Measurements from ENCODE around the gene PDE3A.

Gene PDE3A

DNA sequence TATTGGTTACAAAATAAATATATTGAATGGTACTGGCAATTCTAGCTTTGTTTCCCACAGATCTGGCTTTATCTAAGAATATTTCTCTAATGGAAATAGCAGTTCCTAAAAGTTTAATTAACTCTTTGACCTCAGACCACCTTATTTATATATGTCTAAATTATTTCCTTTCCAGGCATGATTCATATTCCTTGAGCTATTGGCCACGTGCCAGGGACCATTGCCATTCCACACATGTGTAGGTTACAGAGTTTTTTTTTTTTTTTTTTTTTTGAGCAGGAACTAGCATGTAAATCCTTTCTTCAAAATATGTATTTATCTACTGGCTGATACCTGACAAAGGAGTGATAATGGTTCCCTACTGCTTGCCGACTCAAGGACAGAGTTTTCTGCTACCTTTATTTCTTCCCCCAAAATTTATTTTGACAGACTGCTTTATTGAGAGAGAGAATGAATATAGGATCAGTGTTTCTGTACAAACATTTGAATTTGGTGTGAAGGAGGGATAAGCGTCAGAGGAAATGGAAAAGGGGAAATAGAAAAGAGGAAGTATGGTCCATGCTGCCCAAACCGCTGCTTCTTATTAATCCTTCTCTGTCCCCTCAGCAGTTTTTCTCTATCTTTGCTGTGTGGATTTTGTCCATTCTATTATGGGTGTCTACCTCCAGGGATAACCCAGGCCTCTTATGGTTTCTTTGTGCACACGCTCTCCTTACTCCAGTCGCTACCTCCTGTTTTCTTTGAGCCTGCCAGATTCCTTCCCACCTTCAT is 36.4 kb downstream of the PDE3A start:
- H3K4me1 ChIP-seq (ENCODE audit: control insufficient read depth, low read depth, low read length), result peaks cover 32% of the 10 kb centered on the region
- no peaks in the 10 kb centered on the region for H3K36me3 ChIP-seq (ENCODE audit: control insufficient read depth, low read depth, low read length)
- no peak overlapping the region for H3K9ac ChIP-seq (ENCODE audit: low read length)
- H3K27me3 ChIP-seq (ENCODE audit: control insufficient read depth, insufficient read depth, low read length), result no peaks in the 10 kb centered on the region
- H3K27ac ChIP-seq (ENCODE audit: low read length), result no peak overlapping the region
- H3K9me3 ChIP-seq (ENCODE audit: control insufficient read depth, low read depth, low read length), result no peaks in the 10 kb centered on the region
- H3K4me3 ChIP-seq (ENCODE audit: low read length), result no peak overlapping the region

DNA sequence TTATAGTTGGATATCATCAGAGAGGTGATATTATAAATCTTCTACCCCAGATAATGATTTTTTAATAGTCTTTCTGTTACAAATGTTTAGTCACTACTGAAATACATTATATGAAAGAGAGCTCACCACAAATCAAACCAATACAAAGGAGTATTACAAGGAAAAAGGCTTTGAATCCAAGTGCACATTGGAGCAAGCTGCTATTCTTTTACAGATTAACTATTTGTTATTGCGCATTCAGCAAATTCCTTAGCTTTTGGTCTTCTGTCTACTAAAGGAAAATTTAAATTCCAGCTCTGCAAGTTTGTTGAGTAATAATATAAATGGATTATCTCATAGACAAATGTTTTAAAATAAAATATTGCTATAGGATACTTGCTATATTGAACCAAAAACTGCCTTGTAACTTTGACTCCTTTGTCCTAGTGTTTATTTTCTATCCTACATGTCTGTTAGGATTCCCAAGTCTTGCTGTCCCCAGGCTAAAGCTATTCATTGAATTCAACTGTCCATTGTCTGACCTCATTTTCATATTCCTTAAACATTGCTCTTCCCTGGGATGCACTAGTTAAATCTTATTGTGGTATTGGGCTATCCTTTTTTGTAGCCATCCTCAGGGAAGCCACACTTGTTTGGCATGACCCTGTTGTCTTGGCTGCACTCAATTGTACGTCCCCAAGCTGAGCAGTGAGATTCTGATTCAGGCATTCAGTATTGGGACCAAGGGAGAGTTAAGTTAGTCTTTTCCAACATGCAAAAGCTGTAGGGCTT is 41.5 kb downstream of the PDE3A start:
- H3K9ac ChIP-seq (ENCODE audit: low read length), result no peak overlapping the region
- no peaks in the 10 kb centered on the region for H3K27me3 ChIP-seq (ENCODE audit: control insufficient read depth, insufficient read depth, low read length)
- H3K9me3 ChIP-seq (ENCODE audit: control insufficient read depth, low read depth, low read length), result no peaks in the 10 kb centered on the region
- H3K36me3 ChIP-seq (ENCODE audit: control insufficient read depth, low read depth, low read length), result no peaks in the 10 kb centered on the region
- H3K27ac ChIP-seq (ENCODE audit: low read length), result no peak overlapping the region
- H3K4me3 ChIP-seq (ENCODE audit: low read length), result no peak overlapping the region
- peaks cover 35% of the 10 kb centered on the region for H3K4me1 ChIP-seq (ENCODE audit: control insufficient read depth, low read depth, low read length)

DNA sequence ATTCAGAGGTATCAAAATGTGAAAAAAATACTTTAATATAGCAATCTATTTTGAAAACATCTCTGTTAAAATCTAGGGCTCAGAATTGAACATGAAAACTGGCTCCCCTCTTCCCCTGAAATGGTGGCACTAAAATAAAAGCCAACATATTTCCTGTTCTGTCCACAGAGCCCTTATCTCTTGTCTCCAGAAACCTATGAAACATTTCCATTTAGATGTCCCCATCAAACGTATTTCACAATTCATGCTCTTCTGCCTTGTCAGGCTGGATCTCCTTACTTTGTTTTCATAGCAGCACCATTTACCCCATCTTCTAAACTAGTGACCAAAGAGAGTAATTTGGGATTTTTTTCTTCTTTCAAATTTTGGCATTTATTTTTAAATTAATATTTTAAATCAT is 42.4 kb downstream of the PDE3A start:
- Histone ChIP-seq H3K9me3 (ENCODE audit: control insufficient read depth, low read depth, low read length) (no peaks in the 10 kb centered on the region), H3K4me1 (ENCODE audit: control insufficient read depth, low read depth, low read length) (peaks cover 28% of the 10 kb centered on the region), H3K9ac (ENCODE audit: low read length) (no peak overlapping the region), H3K27me3 (ENCODE audit: control insufficient read depth, insufficient read depth, low read length) (no peaks in the 10 kb centered on the region), H3K27ac (ENCODE audit: low read length) (no peak overlapping the region), H3K36me3 (ENCODE audit: control insufficient read depth, low read depth, low read length) (no peaks in the 10 kb centered on the region), H3K4me3 (ENCODE audit: low read length) (no peak overlapping the region)

DNA sequence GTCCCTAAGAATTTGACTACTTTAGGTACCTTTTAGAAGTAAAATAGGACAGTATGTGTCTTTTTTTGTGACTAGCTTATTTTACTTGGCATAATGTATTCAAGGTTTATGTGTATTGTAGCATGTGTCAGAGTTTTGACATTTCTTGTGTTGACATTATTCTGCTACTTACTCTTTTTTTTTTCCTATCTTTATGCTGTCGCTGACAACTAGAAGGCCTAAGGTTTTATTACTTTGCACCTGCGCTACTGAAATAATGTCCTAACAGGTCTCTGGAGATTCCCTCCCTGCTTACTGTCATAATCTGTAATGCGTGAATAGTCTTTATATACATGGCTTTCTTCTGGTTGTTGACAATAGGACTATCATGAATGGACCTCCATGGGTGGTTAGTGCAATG is 43.0 kb downstream of the PDE3A start:
- Histone ChIP-seq H3K27me3 (ENCODE audit: control insufficient read depth, insufficient read depth, low read length) (no peaks in the 10 kb centered on the region), H3K9me3 (ENCODE audit: control insufficient read depth, low read depth, low read length) (no peaks in the 10 kb centered on the region), H3K9ac (ENCODE audit: low read length) (no peak overlapping the region), H3K4me3 (ENCODE audit: low read length) (no peak overlapping the region), H3K36me3 (ENCODE audit: control insufficient read depth, low read depth, low read length) (no peaks in the 10 kb centered on the region), H3K4me1 (ENCODE audit: control insufficient read depth, low read depth, low read length) (peaks cover 28% of the 10 kb centered on the region), H3K27ac (ENCODE audit: low read length) (no peak overlapping the region)

DNA sequence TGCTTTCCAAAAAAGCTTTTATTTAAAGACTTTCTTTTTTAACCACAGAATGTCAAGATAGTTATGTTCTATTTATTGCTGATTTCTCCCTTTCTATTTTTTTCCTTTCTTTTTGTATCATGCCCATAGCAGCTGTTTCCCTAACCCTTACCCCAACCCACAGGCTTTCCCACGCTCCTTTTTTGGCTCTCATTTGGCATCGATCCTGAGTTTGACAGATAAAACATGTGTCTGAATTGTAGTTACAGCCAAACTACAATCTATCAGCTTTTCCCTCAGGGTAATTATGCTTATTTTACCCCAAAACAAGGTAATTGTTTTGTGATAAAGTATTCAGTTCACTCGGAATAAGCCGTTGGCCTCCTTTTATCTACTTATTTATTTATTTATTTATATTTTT is 46.7 kb downstream of the PDE3A start:
- Histone ChIP-seq H3K9me3 (ENCODE audit: control insufficient read depth, low read depth, low read length) (no peaks in the 10 kb centered on the region), H3K4me3 (ENCODE audit: low read length) (no peak overlapping the region), H3K9ac (ENCODE audit: low read length) (no peak overlapping the region), H3K27ac (ENCODE audit: low read length) (no peak overlapping the region), H3K36me3 (ENCODE audit: control insufficient read depth, low read depth, low read length) (no peaks in the 10 kb centered on the region), H3K4me1 (ENCODE audit: control insufficient read depth, low read depth, low read length) (peaks cover 20% of the 10 kb centered on the region), H3K27me3 (ENCODE audit: control insufficient read depth, insufficient read depth, low read length) (no peaks in the 10 kb centered on the region)

DNA sequence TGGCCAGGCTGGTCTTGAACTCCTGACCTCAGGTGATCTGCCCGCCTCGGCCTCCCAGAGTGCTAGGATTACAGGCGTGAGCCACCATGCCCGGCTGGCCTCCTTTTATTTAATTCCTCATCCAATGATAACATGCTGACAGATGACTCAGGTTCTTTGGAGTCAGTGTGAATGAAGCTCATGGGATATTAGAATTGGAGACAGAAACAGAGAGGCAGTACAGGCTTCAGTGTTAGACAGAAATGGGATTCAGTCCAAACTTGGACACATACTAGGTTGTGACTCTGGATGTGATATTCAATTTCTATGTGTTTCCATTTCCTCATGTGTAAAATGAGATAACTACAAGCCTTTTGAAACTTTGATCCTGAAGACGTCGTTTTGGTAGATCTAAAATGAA is 47.3 kb downstream of the PDE3A start:
- Histone ChIP-seq H3K9ac (ENCODE audit: low read length) (no peak overlapping the region), H3K36me3 (ENCODE audit: control insufficient read depth, low read depth, low read length) (no peaks in the 10 kb centered on the region), H3K27me3 (ENCODE audit: control insufficient read depth, insufficient read depth, low read length) (no peaks in the 10 kb centered on the region), H3K4me1 (ENCODE audit: control insufficient read depth, low read depth, low read length) (peaks cover 16% of the 10 kb centered on the region), H3K27ac (ENCODE audit: low read length) (no peak overlapping the region), H3K4me3 (ENCODE audit: low read length) (no peak overlapping the region), H3K9me3 (ENCODE audit: control insufficient read depth, low read depth, low read length) (no peaks in the 10 kb centered on the region)

DNA sequence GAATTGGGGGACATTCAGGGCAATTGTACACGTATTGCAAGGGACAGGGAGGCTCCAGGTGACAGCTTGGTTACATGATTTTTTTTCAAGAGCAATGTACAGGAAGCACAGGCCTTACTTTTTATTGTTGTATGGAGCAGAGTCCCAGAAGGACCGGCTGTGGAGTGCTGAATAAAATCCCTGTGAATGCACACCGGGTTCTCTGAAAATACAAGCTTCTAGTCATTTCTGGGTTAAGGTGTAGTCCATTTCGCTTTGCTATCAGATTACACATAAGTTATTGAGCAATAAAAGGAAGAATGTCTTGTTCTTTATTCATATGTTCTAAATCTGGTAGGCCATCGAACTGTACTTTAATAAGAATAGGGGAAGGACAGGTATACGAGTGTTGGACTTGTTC is 52.2 kb downstream of the PDE3A start:
- Histone ChIP-seq H3K4me1 (ENCODE audit: control insufficient read depth, low read depth, low read length) (peaks cover 8% of the 10 kb centered on the region), H3K27me3 (ENCODE audit: control insufficient read depth, insufficient read depth, low read length) (no peaks in the 10 kb centered on the region), H3K36me3 (ENCODE audit: control insufficient read depth, low read depth, low read length) (no peaks in the 10 kb centered on the region), H3K4me3 (ENCODE audit: low read length) (no peak overlapping the region), H3K9me3 (ENCODE audit: control insufficient read depth, low read depth, low read length) (no peaks in the 10 kb centered on the region), H3K27ac (ENCODE audit: low read length) (no peak overlapping the region), H3K9ac (ENCODE audit: low read length) (no peak overlapping the region)

DNA sequence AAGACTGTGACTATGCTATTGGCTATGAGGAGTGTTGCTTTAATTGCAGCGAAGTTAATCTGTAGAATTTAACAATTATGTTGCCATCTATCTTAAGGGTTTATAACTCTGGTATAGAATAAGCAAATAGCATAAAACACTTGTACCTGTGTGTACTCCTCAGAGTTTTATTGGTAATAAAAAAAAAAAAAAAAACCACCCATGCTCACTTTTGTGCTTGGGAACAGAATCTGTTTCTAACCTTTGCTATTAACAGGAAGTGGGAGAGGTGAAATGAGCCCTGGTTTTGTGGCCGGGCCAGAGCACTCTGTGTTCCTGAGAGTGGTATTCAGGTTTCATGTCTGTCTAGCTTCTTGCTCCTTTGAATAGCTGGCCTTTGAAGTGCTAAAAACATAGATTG is 53.1 kb downstream of the PDE3A start:
- Histone ChIP-seq H3K4me3 (ENCODE audit: low read length) (no peak overlapping the region), H3K27ac (ENCODE audit: low read length) (no peak overlapping the region), H3K4me1 (ENCODE audit: control insufficient read depth, low read depth, low read length) (peaks cover 8% of the 10 kb centered on the region), H3K27me3 (ENCODE audit: control insufficient read depth, insufficient read depth, low read length) (no peaks in the 10 kb centered on the region), H3K9me3 (ENCODE audit: control insufficient read depth, low read depth, low read length) (no peaks in the 10 kb centered on the region), H3K36me3 (ENCODE audit: control insufficient read depth, low read depth, low read length) (no peaks in the 10 kb centered on the region), H3K9ac (ENCODE audit: low read length) (no peak overlapping the region)

DNA sequence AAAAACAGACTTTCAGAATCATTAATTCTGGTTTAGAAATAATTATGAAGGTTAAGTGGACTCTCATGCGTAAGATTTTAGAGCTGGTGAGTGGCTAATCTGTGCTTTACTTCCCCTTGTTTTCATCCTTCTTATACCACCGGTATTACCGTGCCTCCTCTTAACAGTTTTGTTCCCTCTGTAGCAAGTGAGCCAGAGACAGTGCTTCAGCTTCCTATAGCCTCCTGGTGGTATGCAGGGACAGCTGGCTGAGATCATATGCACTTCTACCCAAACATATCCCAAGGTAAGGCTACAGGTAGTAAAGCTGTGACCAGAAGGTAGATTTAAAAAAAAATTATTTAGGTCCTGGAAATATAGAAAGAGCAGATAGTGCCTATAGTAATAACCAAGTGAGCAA is 55.2 kb downstream of the PDE3A start:
- Histone ChIP-seq H3K4me1 (ENCODE audit: control insufficient read depth, low read depth, low read length) (peaks cover 8% of the 10 kb centered on the region), H3K9ac (ENCODE audit: low read length) (no peak overlapping the region), H3K27ac (ENCODE audit: low read length) (no peak overlapping the region), H3K9me3 (ENCODE audit: control insufficient read depth, low read depth, low read length) (no peaks in the 10 kb centered on the region), H3K27me3 (ENCODE audit: control insufficient read depth, insufficient read depth, low read length) (no peaks in the 10 kb centered on the region), H3K4me3 (ENCODE audit: low read length) (no peak overlapping the region), H3K36me3 (ENCODE audit: control insufficient read depth, low read depth, low read length) (no peaks in the 10 kb centered on the region)

DNA sequence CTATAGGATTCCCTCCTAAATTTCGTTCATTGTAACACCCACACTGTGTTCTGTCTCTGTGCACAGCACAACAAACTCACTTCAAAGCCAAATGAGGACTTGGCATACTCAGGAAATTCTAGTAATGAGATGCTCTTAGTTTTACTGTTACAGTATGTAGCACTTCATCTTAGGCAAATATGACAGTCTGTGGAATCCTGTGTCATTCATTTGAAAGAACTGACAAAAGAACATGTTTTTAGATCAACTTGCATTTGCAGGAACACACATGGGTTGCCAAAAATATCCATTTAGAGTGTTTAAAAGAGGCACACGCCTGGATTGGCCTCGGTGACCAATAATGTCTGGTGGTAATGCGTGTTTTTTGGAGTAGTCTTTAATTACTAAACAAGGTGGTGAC is 56.5 kb downstream of the PDE3A start:
- H3K9ac ChIP-seq (ENCODE audit: low read length), result no peak overlapping the region

DNA sequence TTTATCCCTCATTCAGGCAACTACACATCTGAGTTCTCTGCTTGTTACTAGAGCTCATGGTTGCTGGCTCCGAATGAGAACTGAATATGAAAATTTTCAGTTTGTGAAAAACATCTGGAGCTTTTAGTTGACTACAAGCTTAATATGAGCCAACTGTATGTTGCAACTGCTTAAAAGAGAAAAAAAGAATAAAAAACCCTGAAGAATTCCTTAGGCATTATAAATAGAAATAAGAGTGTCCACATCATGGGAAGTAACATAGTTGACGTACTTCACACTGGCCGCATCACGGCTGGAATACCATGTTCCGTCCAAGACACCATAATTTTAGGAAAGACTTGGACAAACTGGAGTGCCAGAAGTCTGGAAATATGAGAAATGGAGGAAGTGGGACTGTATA is 57.9 kb downstream of the PDE3A start:
- Histone ChIP-seq H3K27ac (ENCODE audit: low read length) (no peak overlapping the region), H3K9me3 (ENCODE audit: control insufficient read depth, low read depth, low read length) (no peaks in the 10 kb centered on the region), H3K36me3 (ENCODE audit: control insufficient read depth, low read depth, low read length) (no peaks in the 10 kb centered on the region), H3K4me1 (ENCODE audit: control insufficient read depth, low read depth, low read length) (peaks cover 27% of the 10 kb centered on the region), H3K27me3 (ENCODE audit: control insufficient read depth, insufficient read depth, low read length) (no peaks in the 10 kb centered on the region), H3K9ac (ENCODE audit: low read length) (no peak overlapping the region), H3K4me3 (ENCODE audit: low read length) (no peak overlapping the region)

More for the DNA sequence above, 56.5 kb downstream of the PDE3A start:
- Histone ChIP-seq H3K36me3 (ENCODE audit: control insufficient read depth, low read depth, low read length) (no peaks in the 10 kb centered on the region), H3K27me3 (ENCODE audit: control insufficient read depth, insufficient read depth, low read length) (no peaks in the 10 kb centered on the region), H3K9me3 (ENCODE audit: control insufficient read depth, low read depth, low read length) (no peaks in the 10 kb centered on the region), H3K4me1 (ENCODE audit: control insufficient read depth, low read depth, low read length) (peaks cover 14% of the 10 kb centered on the region), H3K4me3 (ENCODE audit: low read length) (no peak overlapping the region), H3K27ac (ENCODE audit: low read length) (no peak overlapping the region)

DNA sequence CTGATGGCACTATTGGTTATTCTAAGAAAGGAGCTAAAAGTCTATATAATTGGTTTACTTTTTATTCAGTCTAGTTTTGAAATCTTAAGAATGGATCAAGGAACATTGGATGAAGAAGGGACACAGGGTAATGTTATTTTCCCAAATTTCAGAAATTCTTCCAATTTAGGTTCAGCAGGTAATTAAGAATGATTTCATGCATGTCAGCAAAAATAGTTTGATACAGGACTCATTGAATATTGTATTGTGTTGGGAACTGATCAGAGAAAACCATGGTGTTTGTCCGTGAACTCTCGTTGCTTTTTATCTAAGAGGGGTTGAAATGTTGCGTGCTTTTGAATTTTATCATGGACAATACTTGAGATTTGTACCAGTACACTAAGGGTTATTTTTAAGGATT is 58.6 kb downstream of the PDE3A start:
- no peak overlapping the region for H3K4me3 ChIP-seq (ENCODE audit: low read length)
- no peaks in the 10 kb centered on the region for H3K36me3 ChIP-seq (ENCODE audit: control insufficient read depth, low read depth, low read length)
- no peak overlapping the region for H3K9ac ChIP-seq (ENCODE audit: low read length)
- no peaks in the 10 kb centered on the region for H3K9me3 ChIP-seq (ENCODE audit: control insufficient read depth, low read depth, low read length)
- peaks cover 32% of the 10 kb centered on the region for H3K4me1 ChIP-seq (ENCODE audit: control insufficient read depth, low read depth, low read length)
- H3K27ac ChIP-seq (ENCODE audit: low read length), result no peak overlapping the region
- no peaks in the 10 kb centered on the region for H3K27me3 ChIP-seq (ENCODE audit: control insufficient read depth, insufficient read depth, low read length)
